Measurements from ENCODE around the gene HERC3.

DNA sequence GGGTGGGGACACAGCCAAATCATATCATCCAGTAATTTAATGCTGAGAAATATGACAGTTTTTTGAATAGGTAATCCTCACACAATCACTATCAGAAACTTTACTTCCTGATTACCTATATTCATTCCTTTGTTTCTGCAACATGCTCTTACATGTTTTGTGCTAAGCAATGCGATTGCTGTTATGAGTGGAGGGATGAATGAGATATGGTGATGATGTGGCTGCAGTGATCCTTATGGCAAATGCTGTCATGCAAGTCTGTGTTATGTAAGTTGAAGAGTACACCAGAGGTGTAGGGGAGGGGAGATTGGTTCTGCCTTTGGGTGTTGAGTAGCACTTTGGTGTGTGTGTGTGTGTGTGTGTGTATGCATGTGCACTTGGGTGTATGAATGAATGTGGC, 14.6 kb downstream of the HERC3 start:
- TF ChIP-seq, protein P1, sequence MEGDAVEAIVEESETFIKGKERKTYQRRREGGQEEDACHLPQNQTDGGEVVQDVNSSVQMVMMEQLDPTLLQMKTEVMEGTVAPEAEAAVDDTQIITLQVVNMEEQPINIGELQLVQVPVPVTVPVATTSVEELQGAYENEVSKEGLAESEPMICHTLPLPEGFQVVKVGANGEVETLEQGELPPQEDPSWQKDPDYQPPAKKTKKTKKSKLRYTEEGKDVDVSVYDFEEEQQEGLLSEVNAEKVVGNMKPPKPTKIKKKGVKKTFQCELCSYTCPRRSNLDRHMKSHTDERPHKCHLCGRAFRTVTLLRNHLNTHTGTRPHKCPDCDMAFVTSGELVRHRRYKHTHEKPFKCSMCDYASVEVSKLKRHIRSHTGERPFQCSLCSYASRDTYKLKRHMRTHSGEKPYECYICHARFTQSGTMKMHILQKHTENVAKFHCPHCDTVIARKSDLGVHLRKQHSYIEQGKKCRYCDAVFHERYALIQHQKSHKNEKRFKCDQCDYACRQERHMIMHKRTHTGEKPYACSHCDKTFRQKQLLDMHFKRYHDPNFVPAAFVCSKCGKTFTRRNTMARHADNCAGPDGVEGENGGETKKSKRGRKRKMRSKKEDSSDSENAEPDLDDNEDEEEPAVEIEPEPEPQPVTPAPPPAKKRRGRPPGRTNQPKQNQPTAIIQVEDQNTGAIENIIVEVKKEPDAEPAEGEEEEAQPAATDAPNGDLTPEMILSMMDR (IDR thresholded peaks at IDR 0.05; ENCODE audit: insufficient read depth, low read depth, low read length): no peak
- TF ChIP-seq EZH2 (IDR thresholded peaks at IDR 0.05; ENCODE audit: insufficient read depth, low read length): no peak
